HepG2 (cell line): ENCODE results near the gene SLC12A9. TPM values are rescaled to one million over a fixed set of nuclear protein-coding genes. Genes with fewer than 3 reads are reported as not detected.

Source experiments
- ATAC-seq: fragments of 200-7000 bp; cut with Tn5 transposase; 3 replicates; pipeline ENCODE4 v1.9.1; 2020; ENCODE audit warnings: mild to moderate bottlenecking, moderate library complexity
- BruUV-seq: library from RNA; stranded (reverse); fragments of 400-500 nt; replicated peaks from 2 replicates; lab custom pipeline; 2021; lab: Mats Ljungman, UMichigan
- CTCF ChIA-PET: fragments of 300-600 bp; formaldehyde crosslinking; extraction: SDS; loops from one replicate; lab custom pipeline; 2021; ENCODE audit warnings: low total read pairs, inconsistent platforms, low intra/inter-chr PET ratio; lab: Yijun Ruan, JAX
- POLR2A ChIA-PET: fragments of 350-600 bp; sonication (Branson Sonifier 250); formaldehyde crosslinking; loops from one replicate; lab custom pipeline; 2020; ENCODE audit warnings: antibody characterized with exemption, inconsistent platforms; lab: Yijun Ruan, JAX
- DNase-seq: peaks from one replicate; pipeline ENCODE4 v3.0.0-alpha.2; 2015; ENCODE audit warnings: low spot score
- FAIRE-seq: peaks from 3 replicates; lab custom pipeline; 2011; peaks lifted over from hg19 to GRCh38; lab: Jason Lieb, UNC
- H2AFZ ChIP-seq: one replicate; pipeline ENCODE4 v1.6.1; 2011; ENCODE audit warnings: low read length, inconsistent platforms
- H3K27ac ChIP-seq: fragments of 300-600 bp; 3 replicates; pipeline ENCODE4 v1.8.0; 2011; ENCODE audit warnings: mixed run types, mild to moderate bottlenecking, mixed read lengths, low read length, inconsistent platforms; ENCODE audit not compliant: insufficient read depth; ENCODE audit errors: extremely low read length
- H3K27me3 ChIP-seq, 2 experiments: fragments of 200-600 bp in 1 of 2; 2 replicates in 1 of 2; 3 replicates in 1 of 2; pipeline versions ENCODE4 v1.6.0 to v1.8.0; 2011; ENCODE audit warnings: low read length in 2 of 2, mild to moderate bottlenecking in 2 of 2, moderate library complexity in 2 of 2, inconsistent platforms in 1 of 2; ENCODE audit not compliant: insufficient read depth in 2 of 2, control insufficient read depth in 1 of 2
- H3K36me3 ChIP-seq, 2 experiments: fragments of 200-600 bp in 1 of 2; replicated peaks in 1 of 2; 2 replicates in 1 of 2; 3 replicates in 1 of 2; pipeline versions ENCODE4 v1.5.1 to v1.8.0; 2011; ENCODE audit warnings: low read length in 2 of 2, inconsistent platforms in 1 of 2; ENCODE audit not compliant: insufficient read depth in 2 of 2, control insufficient read depth in 1 of 2
- H3K4me1 ChIP-seq: 2 replicates; pipeline ENCODE4 v1.5.1; 2012; ENCODE audit warnings: low read length, inconsistent platforms; ENCODE audit not compliant: insufficient read depth
- H3K4me2 ChIP-seq: 2 replicates; pipeline ENCODE4 v1.6.0; 2011; ENCODE audit warnings: low read depth, low read length, inconsistent platforms
- H3K4me3 ChIP-seq, 3 experiments: fragments of 200-600 bp in 1 of 3; sonication (generic), shearing (Covaris generic) in 1 of 3; replicated peaks in 1 of 3; 2 replicates each; pipeline ENCODE4 v1.5.1; 2011 to 2016; ENCODE audit warnings: low read length in 3 of 3, inconsistent platforms in 2 of 3, low read depth in 2 of 3, mild to moderate bottlenecking in 2 of 3, control low read depth in 1 of 3, mixed read lengths in 1 of 3; ENCODE audit not compliant: insufficient read depth in 1 of 3
- H3K79me2 ChIP-seq: one replicate; pipeline ENCODE4 v1.6.1; 2011; ENCODE audit warnings: low read length, inconsistent platforms; ENCODE audit not compliant: insufficient read depth
- H3K9ac ChIP-seq: 2 replicates; pipeline ENCODE4 v1.6.0; 2011; ENCODE audit warnings: mild to moderate bottlenecking, low read depth, low read length, inconsistent platforms; ENCODE audit not compliant: insufficient read depth
- H3K9me3 ChIP-seq: 2 replicates; pipeline ENCODE4 v1.5.1; 2012; ENCODE audit warnings: mild to moderate bottlenecking, low read length
- H4K20me1 ChIP-seq: 2 replicates; pipeline ENCODE4 v1.6.0; 2011; ENCODE audit warnings: inconsistent platforms, mild to moderate bottlenecking, low read length, moderate library complexity; ENCODE audit not compliant: insufficient read depth
- CREB1 ChIP-seq, 2 experiments: fragments of 450-650 bp in 1 of 2; IDR thresholded peaks; 2 replicates each; pipeline ENCODE4 v1.6.1; 2016 to 2017; ENCODE audit warnings: control low read depth in 1 of 2, mild to moderate bottlenecking in 1 of 2, missing compliant biosample characterization in 1 of 2, missing genetic modification characterization in 1 of 2
- HDAC6 ChIP-seq: fragments of 200-600 bp; sonication (generic); IDR thresholded peaks from 2 replicates; pipeline ENCODE4 v1.7.0; 2017; ENCODE audit warnings: mild to moderate bottlenecking, antibody characterized with exemption, low read length, low read depth
- HNF4A ChIP-seq: sonication (generic); formaldehyde crosslinking; IDR thresholded peaks from 2 replicates; pipeline ENCODE4 v1.4.0; 2020; ENCODE audit warnings: missing genetic modification reagents
- HNF4G ChIP-seq, 2 experiments: sonication (generic) in 1 of 2; formaldehyde crosslinking in 1 of 2; IDR thresholded peaks; 2 replicates each; pipeline versions ENCODE4 v1.4.0 to v1.6.1; 2011 to 2020; ENCODE audit warnings: borderline replicate concordance in 2 of 2, low read depth in 2 of 2, mild to moderate bottlenecking in 2 of 2, low read length in 1 of 2, missing genetic modification reagents in 1 of 2, moderate library complexity in 1 of 2
- MAZ ChIP-seq, 2 experiments: sonication (generic) in 1 of 2; formaldehyde crosslinking in 1 of 2; IDR thresholded peaks; 2 replicates each; pipeline versions ENCODE4 v1.5.0 to v1.6.1; 2012 to 2020; ENCODE audit warnings: low read depth in 2 of 2, mild to moderate bottlenecking in 2 of 2, borderline replicate concordance in 1 of 2, improper control_type of control experiment in 1 of 2, low read length in 1 of 2, missing genetic modification reagents in 1 of 2, moderate library complexity in 1 of 2
- NFRKB ChIP-seq: fragments of 450-650 bp; IDR thresholded peaks from 2 replicates; pipeline ENCODE4 v1.6.1; 2017
- RXRA ChIP-seq: sonication (generic); formaldehyde crosslinking; IDR thresholded peaks from 2 replicates; pipeline ENCODE4 v1.5.1; 2020; ENCODE audit warnings: missing genetic modification reagents
- SAFB2 ChIP-seq: sonication (generic); formaldehyde crosslinking; IDR thresholded peaks from 2 replicates; pipeline ENCODE4 v1.5.1; 2020; ENCODE audit warnings: missing genetic modification reagents, low read depth, mild to moderate bottlenecking, borderline replicate concordance
- ZNF30 ChIP-seq: sonication (generic); formaldehyde crosslinking; IDR thresholded peaks from 2 replicates; pipeline ENCODE4 v1.5.0; 2020; ENCODE audit warnings: mild to moderate bottlenecking, missing genetic modification reagents
- WGBS: methylation state at CpG from one replicate; pipeline ENCODE4 v1.1.6; 2017; ENCODE audit warnings: low lambda C conversion rate; 5-methylcytosine and 5-hydroxymethylcytosine counted together
- in situ Hi-C: cut with HindIII; loops from 2 replicates; pipeline ENCODE4 v1.10.0; 2017; ENCODE audit warnings: low pct_unique_long_range_greater_than_20kb; ENCODE audit not compliant: extremely low pct_ligation_motif_present
- intact Hi-C: fragments of 100-400 bp; cut with micrococcal nuclease; formaldehyde crosslinking; loops from one replicate; pipeline ENCODE4 v1.10.0; 2022; ENCODE audit not compliant: unreplicated experiment
- polyA plus RNA-seq, 8 experiments: library from polyadenylated mRNA; depleted of rRNA in 3 of 8; stranded (reverse) in 7 of 8; unstranded in 1 of 8; fragments of >200 nt; fragmentation: Illumina TruSeq in 4 of 8; extraction: Trizol in 4 of 8; gene quantifications; 2 replicates each; pipeline versions ENCODE4 v1.2.1 to v1.2.3, GENCODE V29; 2011 to 2016; ENCODE audit warnings: low read depth in 4 of 8, missing spikeins in 1 of 8, mixed read lengths in 1 of 8; ENCODE audit not compliant: insufficient read depth in 1 of 8
- total RNA-seq, 5 experiments: library from RNA; depleted of rRNA; stranded (reverse); fragments of >200 nt; fragmentation: Illumina TruSeq; extraction: Trizol; gene quantifications; 2 replicates each; pipeline ENCODE4 v1.2.3, GENCODE V29; 2016; ENCODE audit warnings: low read depth in 1 of 5
- TF ChIP-seq, protein P1 (sequence below): sonication (generic); IDR thresholded peaks from 2 replicates; pipeline ENCODE4 v1.6.1; 2016; ENCODE audit warnings: low read depth, borderline replicate concordance

SLC12A9 gene
- total and polyA plus RNA-seq, 2 of the 13 experiments (the other 11 are each of a cell fraction or from before 2014, with no cell fraction given), result 8.7 to 16.6 TPM

DNA sequence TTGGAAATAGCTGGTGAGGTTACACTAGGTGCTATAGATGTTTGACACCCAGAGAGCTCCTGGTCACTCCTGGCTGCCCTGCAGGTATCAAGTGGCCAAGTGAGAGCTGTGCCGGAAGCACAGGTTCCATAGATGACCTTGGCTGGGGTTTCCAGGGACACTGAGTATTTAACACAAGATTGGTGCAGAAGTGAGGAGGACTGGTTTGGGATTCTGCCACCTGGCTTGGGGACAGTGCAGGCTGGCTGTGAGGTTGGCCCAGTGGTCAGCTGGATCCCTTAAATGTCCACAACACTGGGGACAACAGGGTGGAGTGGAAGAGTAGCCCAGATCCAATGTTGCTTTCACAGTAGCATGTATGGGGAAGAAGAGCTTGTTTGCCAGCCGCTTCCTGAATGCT lies 48.5 kb downstream of the SLC12A9 start:
- H2AFZ ChIP-seq, result no peak overlapping the region
- 61% methylated on average over 2 of the region's 2 CpGs for WGBS
- H3K27ac ChIP-seq, result no peak overlapping the region
- in situ Hi-C loops, result no loop called here
- intact Hi-C loops, result no loop called here
- no peaks in the 10 kb centered on the region for H3K36me3 ChIP-seq
- H3K9ac ChIP-seq, result no peak overlapping the region
- ATAC-seq (no peak), FAIRE-seq (no peak), DNase-seq (no peak)
- no peak for TF ChIP-seq SAFB2 (CRISPR knock-in tag)
- TF ChIP-seq MAZ (IDR thresholded peaks at IDR 0.05; ENCODE audit: borderline replicate concordance, low read depth, low read length), result no peak
- TF ChIP-seq MAZ (CRISPR knock-in tag; IDR thresholded peaks at IDR 0.05; ENCODE audit: low read depth), result no peak
- no peak for TF ChIP-seq NFRKB
- no peak for TF ChIP-seq RXRA (CRISPR knock-in tag)
- TF ChIP-seq CREB1 (IDR thresholded peaks at IDR 0.05), result no peak
- no peak for TF ChIP-seq CREB1 (CRISPR knock-in tag; IDR thresholded peaks at IDR 0.05)
- TF ChIP-seq HDAC6, result no peak
- H3K4me1 ChIP-seq, result peaks cover 15% of the 10 kb centered on the region
- H3K79me2 ChIP-seq, result no peaks in the 10 kb centered on the region
- H4K20me1 ChIP-seq, result no peaks in the 10 kb centered on the region
- no peaks in the 10 kb centered on the region for H3K9me3 ChIP-seq
- no peak overlapping the region for H3K4me3 ChIP-seq
- BruUV-seq, result no TSS peak
- peaks cover 5 to 10% of the 10 kb centered on the region in 2 experiments; a peak in 4 of 5 replicates for H3K27me3 ChIP-seq
- POLR2A ChIA-PET, result no interaction called here
- CTCF ChIA-PET, result no interaction called here
- H3K4me2 ChIP-seq, result no peak overlapping the region

- Histone ChIP-seq H4K20me1 (no peaks in the 10 kb centered on the region), H3K79me2 (no peaks in the 10 kb centered on the region), H3K27ac (no peak overlapping the region), H3K4me1 (peaks cover 8% of the 10 kb centered on the region), H3K36me3 (no peaks in the 10 kb centered on the region), H3K4me2 (peak overlapping the region; percentile 7; the same call in 1 of the 2 replicates), H2AFZ (no peak overlapping the region), H3K27me3 (peaks cover 0 to 3% of the 10 kb centered on the region in 2 experiments; a peak in 1 of 5 replicates), H3K9ac (no peak overlapping the region), H3K4me3 (no peak overlapping the region), H3K9me3 (no peaks in the 10 kb centered on the region)
- intact Hi-C loops (no loop called here), in situ Hi-C loops (no loop called here)
- ChIA-PET CTCF (no interaction called here), POLR2A (no interaction called here)
- no TSS peak for BruUV-seq
- no peak for DNase-seq
- 25% methylated on average over 5 of the region's 5 CpGs for WGBS
- peak; percentile 53; the same call in 2 of the 3 replicates for ATAC-seq
- TF ChIP-seq HNF4A (CRISPR knock-in tag) (peak; percentile 64), ZNF30 (CRISPR knock-in tag) (no peak), HNF4G (IDR thresholded peaks at IDR 0.05; ENCODE audit: borderline replicate concordance, low read depth, low read length) (peak; percentile 37; the same call in 1 of the 2 replicates), HNF4G (CRISPR knock-in tag; IDR thresholded peaks at IDR 0.05; ENCODE audit: borderline replicate concordance, low read depth) (no peak)
- TF ChIP-seq, protein P1, sequence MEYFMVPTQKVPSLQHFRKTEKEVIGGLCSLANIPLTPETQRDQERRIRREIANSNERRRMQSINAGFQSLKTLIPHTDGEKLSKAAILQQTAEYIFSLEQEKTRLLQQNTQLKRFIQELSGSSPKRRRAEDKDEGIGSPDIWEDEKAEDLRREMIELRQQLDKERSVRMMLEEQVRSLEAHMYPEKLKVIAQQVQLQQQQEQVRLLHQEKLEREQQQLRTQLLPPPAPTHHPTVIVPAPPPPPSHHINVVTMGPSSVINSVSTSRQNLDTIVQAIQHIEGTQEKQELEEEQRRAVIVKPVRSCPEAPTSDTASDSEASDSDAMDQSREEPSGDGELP, result peak; percentile 77
- FAIRE-seq, result no peak
These were observed 49.4 kb downstream of the SLC12A9 start for GRCh38 chr7:100901921-100902332.
